ENCODE data around the gene LCAT.
A peak's percentile ranks its signal among the peaks of the same experiment; 100 is the strongest.

Gene LCAT

DNA sequence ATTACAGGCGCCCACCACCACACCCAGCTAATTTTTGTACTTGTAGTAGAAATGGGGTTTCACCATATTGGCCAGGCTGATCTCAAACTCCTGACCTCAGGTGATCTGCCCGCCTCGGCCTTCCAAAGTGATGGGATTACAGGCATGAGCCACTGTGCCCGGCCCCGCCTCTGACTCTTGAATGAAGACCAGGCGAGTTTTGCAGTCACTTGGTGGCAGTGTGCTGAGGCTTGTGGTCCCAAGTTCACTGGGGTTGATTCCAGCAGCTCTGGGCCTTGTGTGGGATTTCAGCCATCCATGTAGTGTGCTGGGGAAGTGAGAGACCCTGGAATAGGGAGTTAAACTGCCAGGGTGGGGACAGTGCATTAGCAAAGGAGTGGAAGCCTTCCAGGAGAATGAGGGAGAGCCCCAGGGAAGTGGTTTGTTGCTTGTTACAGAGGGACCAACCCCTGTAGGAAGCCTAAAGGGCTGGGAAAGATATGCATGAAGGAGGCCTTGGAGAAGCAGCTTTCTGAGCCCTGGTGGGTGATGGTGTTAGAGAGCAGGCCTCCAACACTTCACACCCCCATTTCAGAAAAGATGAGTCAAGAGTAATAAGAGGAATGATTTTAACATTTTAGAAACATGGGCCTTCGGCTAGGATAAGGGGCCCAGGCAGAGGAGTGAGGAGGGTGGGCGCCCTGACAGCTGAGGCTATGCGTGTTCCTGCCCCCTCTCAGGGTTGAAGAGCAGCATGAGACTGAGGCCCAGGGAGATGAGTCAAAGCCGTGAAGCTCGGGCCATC is 36.3 kb downstream of the LCAT start:
- Histone ChIP-seq H3K79me2 (peaks cover 58% of the 10 kb centered on the region), H3K27me3 (ENCODE audit: control insufficient read depth, insufficient read depth, low read length) (no peaks in the 10 kb centered on the region), H3K4me2 (ENCODE audit: low read length) (no peak overlapping the region), H3K4me1 (no peaks in the 10 kb centered on the region), H2AFZ (no peak overlapping the region), H3K36me3 (ENCODE audit: control insufficient read depth, insufficient read depth, low read length) (no peaks in the 10 kb centered on the region), H3K4me3 (ENCODE audit: low read depth, low read length) (no peak overlapping the region), H3K9ac (no peak overlapping the region), H3K27ac (no peak overlapping the region), H3K9me3 (ENCODE audit: control insufficient read depth, low read length) (no peaks in the 10 kb centered on the region)
- TF ChIP-seq, protein P1, sequence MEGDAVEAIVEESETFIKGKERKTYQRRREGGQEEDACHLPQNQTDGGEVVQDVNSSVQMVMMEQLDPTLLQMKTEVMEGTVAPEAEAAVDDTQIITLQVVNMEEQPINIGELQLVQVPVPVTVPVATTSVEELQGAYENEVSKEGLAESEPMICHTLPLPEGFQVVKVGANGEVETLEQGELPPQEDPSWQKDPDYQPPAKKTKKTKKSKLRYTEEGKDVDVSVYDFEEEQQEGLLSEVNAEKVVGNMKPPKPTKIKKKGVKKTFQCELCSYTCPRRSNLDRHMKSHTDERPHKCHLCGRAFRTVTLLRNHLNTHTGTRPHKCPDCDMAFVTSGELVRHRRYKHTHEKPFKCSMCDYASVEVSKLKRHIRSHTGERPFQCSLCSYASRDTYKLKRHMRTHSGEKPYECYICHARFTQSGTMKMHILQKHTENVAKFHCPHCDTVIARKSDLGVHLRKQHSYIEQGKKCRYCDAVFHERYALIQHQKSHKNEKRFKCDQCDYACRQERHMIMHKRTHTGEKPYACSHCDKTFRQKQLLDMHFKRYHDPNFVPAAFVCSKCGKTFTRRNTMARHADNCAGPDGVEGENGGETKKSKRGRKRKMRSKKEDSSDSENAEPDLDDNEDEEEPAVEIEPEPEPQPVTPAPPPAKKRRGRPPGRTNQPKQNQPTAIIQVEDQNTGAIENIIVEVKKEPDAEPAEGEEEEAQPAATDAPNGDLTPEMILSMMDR (IDR thresholded peaks at IDR 0.05), result no peak

DNA sequence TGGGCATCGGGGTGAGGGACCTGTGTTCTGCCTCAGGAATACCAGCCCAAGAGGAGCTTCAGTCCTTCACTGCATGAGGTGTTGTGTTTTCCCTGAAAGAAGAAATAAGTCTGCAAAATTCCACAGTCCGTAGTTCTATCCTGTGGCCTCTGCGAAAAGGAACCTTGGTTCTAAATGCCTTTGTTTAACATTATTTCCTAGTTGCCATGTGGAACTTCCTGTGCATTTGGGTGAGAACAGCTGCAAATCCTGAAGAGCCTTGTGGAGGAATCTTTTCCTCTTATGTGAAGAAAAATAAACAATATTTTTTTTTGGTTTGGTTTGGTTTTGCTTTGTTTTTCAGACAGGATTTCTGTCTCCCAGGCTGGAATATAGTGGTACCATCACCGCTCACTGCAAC is 41.1 kb downstream of the LCAT start:
- no peak overlapping the region for H3K4me3 ChIP-seq (ENCODE audit: low read depth, low read length)
- no peak overlapping the region for H3K27ac ChIP-seq
- H3K4me1 ChIP-seq, result peaks cover 4% of the 10 kb centered on the region
- H2AFZ ChIP-seq, result no peak overlapping the region
- H3K79me2 ChIP-seq, result peaks cover 55% of the 10 kb centered on the region
- H3K4me2 ChIP-seq (ENCODE audit: low read length), result no peak overlapping the region
- H3K27me3 ChIP-seq (ENCODE audit: control insufficient read depth, insufficient read depth, low read length), result no peaks in the 10 kb centered on the region
- no peaks in the 10 kb centered on the region for H3K9me3 ChIP-seq (ENCODE audit: control insufficient read depth, low read length)
- no peaks in the 10 kb centered on the region for H3K36me3 ChIP-seq (ENCODE audit: control insufficient read depth, insufficient read depth, low read length)
- H3K9ac ChIP-seq, result no peak overlapping the region
- TF ChIP-seq, protein P1 (IDR thresholded peaks at IDR 0.05), result no peak

DNA sequence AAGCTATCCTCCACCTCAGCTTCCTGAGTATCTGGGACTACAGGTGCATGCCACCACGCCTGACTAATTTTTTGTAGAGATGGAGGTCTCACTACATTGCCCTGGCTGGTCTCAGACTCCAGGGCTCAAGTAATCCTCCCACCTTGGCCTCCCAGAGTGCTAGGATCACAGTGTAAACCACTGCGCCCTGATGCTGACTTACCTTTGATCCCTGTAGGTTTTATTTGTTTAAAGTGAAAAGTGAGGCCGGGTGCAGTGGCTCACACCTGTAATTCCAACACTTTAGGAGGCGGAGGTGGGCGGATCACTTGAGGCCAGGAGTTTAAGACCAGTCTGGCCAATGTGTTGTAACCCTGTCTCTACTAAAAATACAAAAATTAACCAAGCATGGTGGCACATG is 42.2 kb downstream of the LCAT start:
- H3K4me2 ChIP-seq (ENCODE audit: low read length), result no peak overlapping the region
- TF ChIP-seq, protein P1 (IDR thresholded peaks at IDR 0.05), result no peak
- H2AFZ ChIP-seq, result no peak overlapping the region
- no peak overlapping the region for H3K9ac ChIP-seq
- H3K79me2 ChIP-seq, result peaks cover 56% of the 10 kb centered on the region
- no peak overlapping the region for H3K27ac ChIP-seq
- H3K4me3 ChIP-seq (ENCODE audit: low read depth, low read length), result no peak overlapping the region
- H3K4me1 ChIP-seq, result peaks cover 5% of the 10 kb centered on the region
- no peaks in the 10 kb centered on the region for H3K9me3 ChIP-seq (ENCODE audit: control insufficient read depth, low read length)
- no peaks in the 10 kb centered on the region for H3K27me3 ChIP-seq (ENCODE audit: control insufficient read depth, insufficient read depth, low read length)
- H3K36me3 ChIP-seq (ENCODE audit: control insufficient read depth, insufficient read depth, low read length), result no peaks in the 10 kb centered on the region

DNA sequence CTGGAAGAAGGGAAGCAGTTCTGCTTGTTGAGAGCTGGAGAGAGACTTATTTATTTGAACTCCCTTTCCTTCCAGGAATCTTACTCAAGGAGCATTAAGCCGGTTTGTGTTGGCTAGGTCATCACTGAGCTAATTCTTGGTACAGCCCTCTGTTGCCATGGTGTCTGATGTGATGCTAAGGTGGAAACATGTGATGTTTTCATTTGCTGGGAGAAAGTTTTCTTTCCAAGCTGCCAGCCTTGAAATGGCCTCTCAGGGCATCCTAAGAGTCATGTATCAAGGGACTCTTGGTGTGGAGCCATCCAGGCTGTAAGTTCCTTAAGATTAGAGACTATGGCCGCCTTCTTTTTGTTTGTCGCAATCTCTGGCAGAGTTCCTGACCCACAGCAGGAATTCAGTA is 46.7 kb downstream of the LCAT start:
- no peaks in the 10 kb centered on the region for H3K9me3 ChIP-seq (ENCODE audit: control insufficient read depth, low read length)
- no peak overlapping the region for H3K9ac ChIP-seq
- H3K4me3 ChIP-seq (ENCODE audit: low read depth, low read length), result no peak overlapping the region
- TF ChIP-seq, protein P1 (IDR thresholded peaks at IDR 0.05), result no peak
- no peaks in the 10 kb centered on the region for H3K36me3 ChIP-seq (ENCODE audit: control insufficient read depth, insufficient read depth, low read length)
- H2AFZ ChIP-seq, result no peak overlapping the region
- H3K4me1 ChIP-seq, result peaks cover 12% of the 10 kb centered on the region
- H3K79me2 ChIP-seq, result peaks cover 71% of the 10 kb centered on the region
- no peak overlapping the region for H3K27ac ChIP-seq
- peak overlapping the region; percentile 21 for H3K4me2 ChIP-seq (ENCODE audit: low read length)
- H3K27me3 ChIP-seq (ENCODE audit: control insufficient read depth, insufficient read depth, low read length), result no peaks in the 10 kb centered on the region
